Esophagus muscularis mucosa (tissue), 4 donors: ENCODE measurements around the gene NEDD8. TPM values are rescaled to one million over a fixed set of nuclear protein-coding genes. Genes with fewer than 3 reads are reported as not detected.

Experiments
- DNase-seq: peaks from one replicate; pipeline ENCODE4 v3.0.0-alpha.2; 2017; ENCODE audit errors: extremely low spot score
- H3K27ac ChIP-seq, 4 donors: fragments of 200-600 bp; sonication (generic); replicated peaks in 1 of 4; 1 replicate in 3 of 4; 2 replicates in 1 of 4; pipeline ENCODE4 v1.5.1; 2016 to 2019; ENCODE audit warnings: mild to moderate bottlenecking in 1 of 4
- H3K27me3 ChIP-seq, 4 donors: fragments of 200-600 bp; sonication (generic); one replicate each; pipeline versions ENCODE4 v1.5.1 to v1.6.0; 2016 to 2019
- H3K36me3 ChIP-seq, 4 donors: fragments of 200-600 bp; sonication (generic); one replicate each; pipeline ENCODE4 v1.5.1; 2016 to 2019
- H3K4me1 ChIP-seq, 4 donors: fragments of 200-600 bp; sonication (generic); one replicate each; pipeline ENCODE4 v1.5.1; 2016 to 2019
- H3K4me3 ChIP-seq, 4 donors: fragments of 200-600 bp; sonication (generic); 1 replicate in 2 of 4; 2 replicates in 2 of 4; pipeline ENCODE4 v1.5.1; 2016 to 2019; ENCODE audit warnings: mild to moderate bottlenecking in 4 of 4, moderate library complexity in 1 of 4
- H3K9me3 ChIP-seq, 4 donors: fragments of 200-600 bp; sonication (generic); 1 replicate in 3 of 4; 2 replicates in 1 of 4; pipeline ENCODE4 v1.5.1; 2016 to 2019
- CTCF ChIP-seq, 3 experiments: fragments of 200-600 bp in 2 of 3; fragments of 450-650 bp in 1 of 3; sonication (generic) in 2 of 3; IDR thresholded peaks; one replicate each; pipeline ENCODE4 v1.5.1; 2017 to 2019; ENCODE audit warnings: antibody characterized with exemption in 3 of 3, mild to moderate bottlenecking in 2 of 3, moderate library complexity in 1 of 3
- EP300 ChIP-seq: sonication (generic); formaldehyde crosslinking; IDR thresholded peaks from one replicate; pipeline ENCODE4 v1.6.1; 2017; ENCODE audit warnings: antibody characterized with exemption
- POLR2A ChIP-seq: fragments of 450-650 bp; IDR thresholded peaks from one replicate; pipeline ENCODE4 v1.6.1; 2017; ENCODE audit warnings: antibody characterized with exemption, moderate library complexity, mild to moderate bottlenecking, low read depth
- POLR2AphosphoS5 ChIP-seq, 2 donors: sonication (generic); formaldehyde crosslinking; IDR thresholded peaks; one replicate each; pipeline ENCODE4 v1.6.1; 2017; ENCODE audit warnings: antibody characterized with exemption in 2 of 2
- WGBS: methylation state at CpG from one replicate; pipeline ENCODE4 v1.1.5; 2018; 5-methylcytosine and 5-hydroxymethylcytosine counted together
- intact Hi-C: fragments of 100-400 bp; cut with DNase I; formaldehyde crosslinking; loops from one replicate; pipeline ENCODE4 v1.15.1; 2023
- total RNA-seq, 4 donors: library from RNA; depleted of rRNA; stranded (reverse); fragments of >200 nt; gene quantifications; one replicate each; pipeline versions ENCODE4 v1.1.0 to v1.2.1, GENCODE V29; 2016

The NEDD8 gene
- total RNA-seq, 4 donors from 2014 or later = 117 to 152 (median 131) TPM

DNA sequence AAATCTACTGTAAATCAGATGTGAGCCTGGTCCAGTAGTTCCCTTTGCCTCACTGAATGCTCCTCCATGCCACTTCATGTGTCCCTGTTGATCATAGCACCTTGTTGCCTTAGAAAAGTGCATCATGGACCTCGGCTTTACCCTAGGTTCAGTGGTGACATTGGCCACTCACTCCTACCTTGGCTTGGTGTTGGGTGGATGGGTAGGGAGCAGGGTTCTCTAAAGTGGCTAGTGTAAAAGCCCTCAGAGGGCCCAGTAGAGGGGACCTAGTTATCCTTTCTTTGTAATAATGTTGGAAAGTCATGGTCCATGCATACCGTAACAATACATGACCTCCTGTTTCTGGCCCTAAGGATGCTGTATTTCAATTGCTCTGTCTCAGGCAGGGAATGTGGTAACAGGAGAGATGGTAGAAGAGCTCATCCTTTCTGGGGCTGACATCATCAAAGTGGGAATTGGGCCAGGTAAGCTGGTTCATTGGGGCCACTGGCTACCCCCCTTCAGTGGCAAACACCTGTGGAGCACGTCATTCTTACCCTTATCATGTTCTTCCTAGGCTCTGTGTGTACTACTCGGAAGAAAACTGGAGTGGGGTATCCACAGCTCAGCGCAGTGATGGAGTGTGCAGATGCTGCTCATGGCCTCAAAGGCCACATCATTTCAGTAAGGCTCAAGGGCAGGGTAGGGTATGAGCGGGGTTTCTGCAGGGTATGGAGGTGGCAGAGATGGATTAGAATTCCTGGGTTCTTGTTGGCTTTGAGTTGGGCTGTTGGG is 4.7 kb upstream of the NEDD8 start:
- H3K36me3 ChIP-seq = peaks cover 51 to 76% (median 62%) of the 10 kb centered on the region in 4 donors
- TF ChIP-seq POLR2A = no peak
- no peak for TF ChIP-seq POLR2AphosphoS5 (IDR thresholded peaks at IDR 0.05)
- TF ChIP-seq EP300 = no peak
- TF ChIP-seq CTCF (IDR thresholded peaks at IDR 0.05) = no peak
- no peaks in the 10 kb centered on the region for H3K27me3 ChIP-seq
- peak overlapping the region in 1 of 4 donors; percentile 48 for H3K27ac ChIP-seq
- 90% methylated on average over 6 of the region's 6 CpGs for WGBS
- peaks cover 54 to 78% (median 63%) of the 10 kb centered on the region in 4 donors for H3K4me1 ChIP-seq
- no peak for DNase-seq
- H3K4me3 ChIP-seq = no peak overlapping the region
- no peaks in the 10 kb centered on the region for H3K9me3 ChIP-seq
- intact Hi-C loops = no loop called here

GRCh38 chr14:24235804-24236688 is 3.9 kb upstream of the NEDD8 start:
- 90% methylated on average over 5 of the region's 5 CpGs for WGBS
- H3K27ac ChIP-seq = peak overlapping the region in 1 of 4 donors; percentile 94
- H3K4me1 ChIP-seq = peaks cover 54 to 78% (median 61%) of the 10 kb centered on the region in 4 donors
- intact Hi-C loops = no loop called here
- TF ChIP-seq EP300 (no peak), POLR2A (no peak), CTCF (IDR thresholded peaks at IDR 0.05) (no peak), POLR2AphosphoS5 (IDR thresholded peaks at IDR 0.05) (no peak)
- H3K36me3 ChIP-seq = peaks cover 51 to 71% (median 61%) of the 10 kb centered on the region in 4 donors
- H3K27me3 ChIP-seq = no peaks in the 10 kb centered on the region
- no peak for DNase-seq
- H3K9me3 ChIP-seq = no peaks in the 10 kb centered on the region
- H3K4me3 ChIP-seq = no peak overlapping the region

- no peak for DNase-seq
- Histone ChIP-seq H3K4me1 (peaks cover 44 to 67% (median 51%) of the 10 kb centered on the region in 4 donors), H3K4me3 (no peak overlapping the region), H3K27ac (peak overlapping the region in 3 of 4 donors; percentile 18 to 94 (median 86)), H3K27me3 (no peaks in the 10 kb centered on the region), H3K9me3 (no peaks in the 10 kb centered on the region), H3K36me3 (peaks cover 37 to 54% (median 44%) of the 10 kb centered on the region in 4 donors)
- intact Hi-C loops = no loop called here
- TF ChIP-seq CTCF (IDR thresholded peaks at IDR 0.05) = no peak
- TF ChIP-seq POLR2AphosphoS5 (IDR thresholded peaks at IDR 0.05) = no peak
- TF ChIP-seq EP300 = no peak
- TF ChIP-seq POLR2A = no peak
- 88% methylated on average over 3 of the region's 3 CpGs for WGBS
Measured at GRCh38 chr14:24234095-24235005, 2.2 kb upstream of the NEDD8 start.

DNA sequence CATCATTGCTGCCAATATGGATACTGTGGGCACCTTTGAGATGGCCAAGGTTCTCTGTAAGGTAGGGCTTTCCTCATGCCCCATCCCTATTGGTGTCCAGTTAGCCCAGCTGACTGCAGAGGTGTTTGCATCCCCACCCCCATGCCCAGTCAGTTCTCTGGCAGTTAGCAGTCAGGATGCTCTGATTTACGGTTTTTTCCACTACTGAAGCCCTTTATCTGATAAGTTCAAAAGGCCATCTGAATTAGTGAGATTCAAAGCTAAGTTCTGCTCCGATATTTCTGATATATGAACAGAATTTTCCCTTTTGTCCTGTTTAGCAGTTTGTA is 1.3 kb upstream of the NEDD8 start:
- Histone ChIP-seq H3K36me3 (peaks cover 28 to 46% (median 36%) of the 10 kb centered on the region in 4 donors), H3K27ac (peak overlapping the region; percentile 86 to 94 (median 92)), H3K4me3 (peak overlapping the region; percentile 89 to 97 (median 92)), H3K9me3 (no peaks in the 10 kb centered on the region), H3K27me3 (no peaks in the 10 kb centered on the region), H3K4me1 (peaks cover 36 to 58% (median 44%) of the 10 kb centered on the region in 4 donors)
- TF ChIP-seq POLR2A (no peak), EP300 (no peak), POLR2AphosphoS5 (IDR thresholded peaks at IDR 0.05) (no peak), CTCF (IDR thresholded peaks at IDR 0.05) (no peak)
- WGBS = 84% methylated on average over 2 of the region's 2 CpGs
- no peak for DNase-seq
- intact Hi-C loops = no loop called here
